HCT116 (cell line): ENCODE results near the gene COL4A4. TPM values are rescaled to one million over a fixed set of nuclear protein-coding genes. Genes with fewer than 3 reads are reported as not detected.

Source experiments
- ATAC-seq: fragments of 200-7000 bp; cut with Tn5 transposase; 2 replicates; pipeline ENCODE4 v1.9.1; 2020; ENCODE audit warnings: mild to moderate bottlenecking, moderate library complexity
- BruUV-seq: library from RNA; stranded (reverse); fragments of 400-500 nt; replicated peaks from 2 replicates; lab custom pipeline; 2021; lab: Mats Ljungman, UMichigan
- CTCF ChIA-PET: fragments of 300-600 bp; sonication (Branson Sonifier 250); formaldehyde crosslinking; loops from one replicate; lab custom pipeline; 2021; ENCODE audit warnings: antibody characterized with exemption; lab: Charles Lee
- POLR2A ChIA-PET: fragments of 300-600, 350-600 bp; sonication (Branson Sonifier 250); formaldehyde crosslinking; loops from one replicate; lab custom pipeline; 2021; ENCODE audit warnings: antibody characterized with exemption; lab: Charles Lee
- RAD21 ChIA-PET, 2 experiments: fragments of 300-600 bp; sonication (Branson Sonifier 250); formaldehyde crosslinking; loops; one replicate each; lab custom pipeline; 2023; ENCODE audit warnings: low total read pairs in 2 of 2; ENCODE audit not compliant: uncharacterized antibody in 2 of 2, unreplicated experiment in 2 of 2, low non-redundant PET in 1 of 2; lab: Charles Lee
- DNase-seq: peaks from one replicate; pipeline ENCODE4 v3.0.0-alpha.2; 2010; ENCODE audit warnings: low read depth, low spot score
- H2AFZ ChIP-seq: fragments of 200-600 bp; shearing (Covaris generic), sonication (generic); 2 replicates; pipeline ENCODE4 v1.6.1; 2017; ENCODE audit warnings: low read depth, mixed run types, mixed read lengths, antibody characterized with exemption, low read length; ENCODE audit not compliant: poor library complexity, severe bottlenecking
- H3K27ac ChIP-seq: 2 replicates; pipeline ENCODE4 v1.5.1; 2012; ENCODE audit warnings: low read depth, low read length
- H3K27me3 ChIP-seq: fragments of 200-600 bp; sonication (generic); 2 replicates; pipeline ENCODE4 v1.6.1; 2016; ENCODE audit warnings: mixed run types, low read length, mixed read lengths; ENCODE audit not compliant: insufficient read depth
- H3K36me3 ChIP-seq, 2 experiments: fragments of 200-500 bp in 1 of 2; fragments of 200-600 bp in 1 of 2; sonication (Bioruptor generic) in 1 of 2; sonication (generic) in 1 of 2; 2 replicates each; pipeline versions ENCODE4 v1.5.1 to v1.6.1; 2014 to 2016; ENCODE audit warnings: low read length in 2 of 2, inconsistent platforms in 1 of 2, mixed read lengths in 1 of 2, mixed run types in 1 of 2; ENCODE audit not compliant: insufficient read depth in 2 of 2, control insufficient read depth in 1 of 2
- H3K4me1 ChIP-seq, 2 experiments: fragments of 200-600 bp in 1 of 2; sonication (generic) in 1 of 2; 2 replicates each; pipeline versions ENCODE4 v1.5.1 to v1.6.1; 2012 to 2017; ENCODE audit warnings: low read length in 2 of 2, inconsistent platforms in 1 of 2, mild to moderate bottlenecking in 1 of 2, mixed read lengths in 1 of 2, mixed run types in 1 of 2, moderate library complexity in 1 of 2; ENCODE audit not compliant: insufficient read depth in 2 of 2, control insufficient read depth in 1 of 2
- H3K4me2 ChIP-seq: fragments of 200-600 bp; sonication (generic); 2 replicates; pipeline ENCODE4 v1.6.1; 2017; ENCODE audit warnings: mixed run types, low read length, mixed read lengths
- H3K4me3 ChIP-seq, 2 experiments: fragments of 200-600 bp in 1 of 2; sonication (generic) in 1 of 2; replicated peaks in 1 of 2; 2 replicates each; pipeline ENCODE4 v1.5.1; 2011 to 2016; ENCODE audit warnings: low read length in 2 of 2, control low read depth in 1 of 2, low read depth in 1 of 2, mild to moderate bottlenecking in 1 of 2, mixed read lengths in 1 of 2, mixed run types in 1 of 2
- H3K79me2 ChIP-seq: fragments of 200-600 bp; sonication (generic); 2 replicates; pipeline ENCODE4 v1.6.1; 2017; ENCODE audit warnings: mild to moderate bottlenecking, mixed run types, low read length, moderate library complexity, mixed read lengths; ENCODE audit not compliant: insufficient read depth
- H3K9ac ChIP-seq: fragments of 200-600 bp; sonication (generic); 2 replicates; pipeline ENCODE4 v1.6.1; 2016; ENCODE audit warnings: low read length, mixed read lengths
- H3K9me2 ChIP-seq: fragments of 200-600 bp; sonication (generic), shearing (Covaris generic); 2 replicates; pipeline ENCODE4 v1.6.1; 2017; ENCODE audit warnings: mixed run types, mild to moderate bottlenecking, moderate library complexity; ENCODE audit not compliant: insufficient read depth
- H3K9me3 ChIP-seq, 2 experiments: fragments of 200-500 bp in 1 of 2; fragments of 200-600 bp in 1 of 2; sonication (Bioruptor generic) in 1 of 2; sonication (generic) in 1 of 2; 2 replicates each; pipeline ENCODE4 v1.6.1; 2014 to 2017; ENCODE audit warnings: low read length in 2 of 2, mixed read lengths in 2 of 2, inconsistent platforms in 1 of 2, low read depth in 1 of 2, mild to moderate bottlenecking in 1 of 2, mixed run types in 1 of 2, moderate library complexity in 1 of 2; ENCODE audit not compliant: control insufficient read depth in 1 of 2, insufficient read depth in 1 of 2
- H4K20me1 ChIP-seq: fragments of 200-600 bp; sonication (generic), shearing (Covaris generic); 2 replicates; pipeline ENCODE4 v1.6.1; 2017; ENCODE audit warnings: mixed run types, mild to moderate bottlenecking, moderate library complexity; ENCODE audit not compliant: insufficient read depth
- ATF3 ChIP-seq: IDR thresholded peaks from 2 replicates; pipeline ENCODE4 v1.6.1; 2012
- CBX3 ChIP-seq: IDR thresholded peaks from 2 replicates; pipeline ENCODE4 v1.6.1; 2012; ENCODE audit warnings: low read depth
- CEBPB ChIP-seq: IDR thresholded peaks from 2 replicates; pipeline ENCODE4 v1.6.1; 2012; ENCODE audit warnings: low read depth
- CTCF ChIP-seq, 3 experiments: fragments of 200-600 bp in 1 of 3; sonication (generic) in 1 of 3; IDR thresholded peaks in 2 of 3; conservative IDR thresholded peaks in 1 of 3; 2 replicates each; pipeline ENCODE4 v1.5.1; 2012 to 2017; ENCODE audit warnings: low read depth in 2 of 3, low read length in 2 of 3, antibody characterized with exemption in 1 of 3, borderline replicate concordance in 1 of 3, control low read depth in 1 of 3, mild to moderate bottlenecking in 1 of 3, mixed read lengths in 1 of 3, mixed run types in 1 of 3, moderate library complexity in 1 of 3; ENCODE audit not compliant: insufficient read depth in 1 of 3
- EGR1 ChIP-seq: IDR thresholded peaks from 2 replicates; pipeline ENCODE4 v1.6.1; 2012; ENCODE audit warnings: low read depth
- ELF1 ChIP-seq: IDR thresholded peaks from 2 replicates; pipeline ENCODE4 v1.6.1; 2012; ENCODE audit warnings: low read depth, borderline replicate concordance
- EZH2 ChIP-seq: fragments of 200-600 bp; sonication (generic); IDR thresholded peaks from 2 replicates; pipeline ENCODE4 v1.6.1; 2017; ENCODE audit warnings: antibody characterized with exemption, mixed run types
- EZH2phosphoT487 ChIP-seq: fragments of 200-600 bp; IDR thresholded peaks from 2 replicates; pipeline ENCODE4 v1.6.1; 2018; ENCODE audit warnings: antibody characterized with exemption, borderline replicate concordance
- FOSL1 ChIP-seq: IDR thresholded peaks from 2 replicates; pipeline ENCODE4 v1.6.1; 2012; ENCODE audit warnings: low read depth
- JUND ChIP-seq: IDR thresholded peaks from 2 replicates; pipeline ENCODE4 v1.6.1; 2012
- POLR2A ChIP-seq: IDR thresholded peaks from 2 replicates; pipeline ENCODE4 v1.7.0; 2011; ENCODE audit warnings: borderline replicate concordance; ENCODE audit not compliant: insufficient read depth, insufficient read length; ENCODE audit errors: extremely low read depth
- POLR2AphosphoS5 ChIP-seq: IDR thresholded peaks from 2 replicates; pipeline ENCODE4 v1.6.1; 2011; ENCODE audit warnings: mild to moderate bottlenecking, low read depth, low read length, moderate library complexity
- RAD21 ChIP-seq: IDR thresholded peaks from 2 replicates; pipeline ENCODE4 v1.6.1; 2012; ENCODE audit warnings: low read depth, mild to moderate bottlenecking
- REST ChIP-seq: IDR thresholded peaks from 2 replicates; pipeline ENCODE4 v1.6.1; 2012; ENCODE audit warnings: low read depth
- SIN3A ChIP-seq: IDR thresholded peaks from 2 replicates; pipeline ENCODE4 v1.6.1; 2012; ENCODE audit warnings: low read depth
- SRF ChIP-seq: IDR thresholded peaks from 2 replicates; pipeline ENCODE4 v1.6.1; 2012; ENCODE audit warnings: low read depth
- TCF7L2 ChIP-seq: IDR thresholded peaks from 2 replicates; pipeline ENCODE4 v1.7.0; 2011; ENCODE audit warnings: borderline replicate concordance, inconsistent platforms; ENCODE audit not compliant: insufficient read depth, insufficient read length; ENCODE audit errors: extremely low read depth
- YY1 ChIP-seq: IDR thresholded peaks from 2 replicates; pipeline ENCODE4 v1.6.1; 2011; ENCODE audit warnings: low read length, low read depth, moderate library complexity, mild to moderate bottlenecking; ENCODE audit not compliant: insufficient replicate concordance; ENCODE audit errors: extremely low read depth
- ZBTB33 ChIP-seq: IDR thresholded peaks from 2 replicates; pipeline ENCODE4 v1.6.1; 2011; ENCODE audit warnings: mild to moderate bottlenecking, low read length, moderate library complexity; ENCODE audit not compliant: insufficient replicate concordance; ENCODE audit errors: extremely low read depth
- ZFX ChIP-seq: fragments of 450-650 bp; IDR thresholded peaks from 2 replicates; pipeline ENCODE4 v1.6.1; 2017
- ZNF274 ChIP-seq: fragments of 200-500 bp; sonication (Bioruptor generic); IDR thresholded peaks from 2 replicates; pipeline ENCODE4 v1.6.1; 2014; ENCODE audit warnings: mild to moderate bottlenecking, low read depth, low read length, inconsistent platforms
- intact Hi-C: fragments of 100-400 bp; cut with micrococcal nuclease; formaldehyde crosslinking; loops from 2 replicates; pipeline ENCODE4 v1.10.0; 2022
- total RNA-seq: library from RNA; stranded (reverse); gene quantifications from one replicate; pipeline ENCODE4 v1.2.1, GENCODE V29; 2021; ENCODE audit not compliant: unreplicated experiment

The COL4A4 gene
- total RNA-seq, 1 experiment from 2014 or later, result 5.9 TPM

- RAD21 ChIA-PET, result no interaction called here
- Histone ChIP-seq H3K36me3 (no peaks in the 10 kb centered on the region), H2AFZ (peak overlapping the region; percentile 78), H3K79me2 (no peaks in the 10 kb centered on the region), H3K27me3 (no peaks in the 10 kb centered on the region), H3K27ac (no peak overlapping the region), H4K20me1 (no peaks in the 10 kb centered on the region), H3K4me2 (peak overlapping the region; percentile 52), H3K9ac (no peak overlapping the region), H3K9me2 (0 out of 2 replicates have a peak, but pooled peaks cover 3% of the 10 kb centered on the region), H3K9me3 (no peaks in the 10 kb centered on the region), H3K4me1 (peaks cover 12 to 37% of the 10 kb centered on the region in 2 experiments), H3K4me3 (no peak overlapping the region)
- POLR2A ChIA-PET, result no interaction called here
- ATAC-seq (peak; percentile 83), DNase-seq (peak; percentile 33)
- CTCF ChIA-PET, result interaction anchor here (2.7 kb wide), 1 partner anchor 47 kb away, joined by 10 read pairs; no protein-coding TSS in a partner anchor
- TF ChIP-seq YY1 (no peak), EGR1 (no peak), POLR2A (no peak), EZH2 (no peak), ATF3 (no peak), REST (no peak), ZFX (no peak), SIN3A (no peak), ZNF274 (no peak), TCF7L2 (peak; percentile 91), ELF1 (no peak), JUND (peak; percentile 41), POLR2AphosphoS5 (no peak), RAD21 (no peak), CEBPB (no peak), CTCF (IDR thresholded peaks at IDR 0.05 in 2 of 3, conservative IDR thresholded peaks at IDR 0.05 in 1 of 3; ENCODE audit: borderline replicate concordance in 1 of 3, insufficient read depth in 1 of 3, low read depth in 2 of 3, low read length in 2 of 3) (peak in 2 of 3 experiments; percentile 39 to 47; a peak in 4 of 6 replicates), SRF (no peak), CBX3 (no peak), FOSL1 (peak; percentile 44; the same call in 1 of the 2 replicates), EZH2phosphoT487 (no peak), ZBTB33 (no peak)
- intact Hi-C loops, result no loop called here
- no TSS peak for BruUV-seq
Observed at GRCh38 chr2:227191367-227191766, 27.4 kb upstream of the COL4A4 start.
